ENCODE results near the gene PPFIA4. TPM values are rescaled to one million over a fixed set of nuclear protein-coding genes. Genes with fewer than 3 reads are reported as not detected.
A peak's percentile ranks its signal among the peaks of the same experiment; 100 is the strongest.

Gene PPFIA4
- total RNA-seq, 1 experiment from 2014 or later, result 10.8 TPM

GRCh38 chr1:202994756-202995155 lies 31.5 kb upstream of the PPFIA4 start (continued):
- TF ChIP-seq REST (IDR thresholded peaks at IDR 0.05; ENCODE audit: low read depth) (no peak), EZH2phosphoT487 (IDR thresholded peaks at IDR 0.05; ENCODE audit: borderline replicate concordance) (no peak)

- H3K9me2 ChIP-seq (ENCODE audit: insufficient read depth), result no peaks in the 10 kb centered on the region
- RAD21 ChIA-PET (ENCODE audit: low non-redundant PET in 1 of 2, low total read pairs in 2 of 2, uncharacterized antibody in 2 of 2, unreplicated experiment in 2 of 2), result no interaction called here
- POLR2A ChIA-PET, result interaction anchor here (2.2 kb wide), 1 partner anchor 8 kb away, joined by 5 read pairs; the partner anchor contains the start of gene TMEM183A
- DNase-seq (ENCODE audit: low read depth, low spot score), result peak; percentile 39
- no TSS peak for BruUV-seq (replicated peaks)
- H2AFZ ChIP-seq (ENCODE audit: low read depth, low read length, poor library complexity, severe bottlenecking), result peak overlapping the region; percentile 85
- no peaks in the 10 kb centered on the region for H4K20me1 ChIP-seq (ENCODE audit: insufficient read depth)
- peaks cover 3 to 11% of the 10 kb centered on the region in 2 experiments; a peak in 2 of 4 replicates for H3K4me1 ChIP-seq (ENCODE audit: control insufficient read depth in 1 of 2, insufficient read depth in 2 of 2, low read length in 2 of 2)
- ATAC-seq, result peak; percentile 73
- H3K4me2 ChIP-seq (ENCODE audit: low read length), result peak overlapping the region; percentile 52
- no peak overlapping the region for H3K27ac ChIP-seq (ENCODE audit: low read depth, low read length)
- H3K4me3 ChIP-seq (replicated peaks in 1 of 2; ENCODE audit: low read depth in 1 of 2, low read length in 2 of 2), result no peak overlapping the region
- H3K27me3 ChIP-seq (ENCODE audit: insufficient read depth, low read length), result peaks cover 11% of the 10 kb centered on the region; the same call in 1 of the 2 replicates
- H3K36me3 ChIP-seq (ENCODE audit: control insufficient read depth in 1 of 2, insufficient read depth in 2 of 2, low read length in 2 of 2), result no peaks in the 10 kb centered on the region
- CTCF ChIA-PET, result interaction anchor here (0.7 to 1.8 kb wide), 5 partner anchors 9 to 399 kb away, joined by 3 to 5 read pairs (median 4); no protein-coding TSS in a partner anchor
- no peaks in the 10 kb centered on the region for H3K9me3 ChIP-seq (ENCODE audit: control insufficient read depth in 1 of 2, insufficient read depth in 1 of 2, low read depth in 1 of 2, low read length in 2 of 2)
- no peak overlapping the region for H3K9ac ChIP-seq (ENCODE audit: low read length)
- H3K79me2 ChIP-seq (ENCODE audit: insufficient read depth, low read length), result no peaks in the 10 kb centered on the region
- intact Hi-C loops (cut with micrococcal nuclease), result loop anchor here (1.0 to 2.0 kb wide), 2 partner anchors 73 to 248 kb away; no protein-coding TSS in a partner anchor
- TF ChIP-seq ZFX (IDR thresholded peaks at IDR 0.05) (no peak), CTCF (IDR thresholded peaks at IDR 0.05 in 2 of 3, conservative IDR thresholded peaks at IDR 0.05 in 1 of 3; ENCODE audit: borderline replicate concordance in 1 of 3, insufficient read depth in 1 of 3, low read depth in 2 of 3, low read length in 2 of 3) (peak; percentile 76 to 90 (median 84)), RAD21 (IDR thresholded peaks at IDR 0.05; ENCODE audit: low read depth) (peak; percentile 93), SIN3A (IDR thresholded peaks at IDR 0.05; ENCODE audit: low read depth) (no peak), SP1 (IDR thresholded peaks at IDR 0.05; ENCODE audit: low read depth) (no peak), REST (IDR thresholded peaks at IDR 0.05; ENCODE audit: low read depth) (no peak), POLR2A (IDR thresholded peaks at IDR 0.05; ENCODE audit: borderline replicate concordance, extremely low read depth, insufficient read depth, insufficient read length) (no peak), TCF7L2 (IDR thresholded peaks at IDR 0.05; ENCODE audit: borderline replicate concordance, extremely low read depth, insufficient read depth, insufficient read length) (no peak), POLR2AphosphoS5 (IDR thresholded peaks at IDR 0.05; ENCODE audit: low read depth, low read length) (no peak), SRF (IDR thresholded peaks at IDR 0.05; ENCODE audit: low read depth) (0 out of 2 replicates have a peak, but pooled peaks have one; percentile 12)
These were observed 27.2 kb upstream of the PPFIA4 start for GRCh38 chr1:202998836-202999750.

Measured in HCT116 (cell line).